ENCODE results near the gene MVD.
"Not testable (repeated sequence)": the region's sequence is repeated elsewhere in the genome, so short reads cannot be mapped to it uniquely, and the experiment has no call there.

DNA sequence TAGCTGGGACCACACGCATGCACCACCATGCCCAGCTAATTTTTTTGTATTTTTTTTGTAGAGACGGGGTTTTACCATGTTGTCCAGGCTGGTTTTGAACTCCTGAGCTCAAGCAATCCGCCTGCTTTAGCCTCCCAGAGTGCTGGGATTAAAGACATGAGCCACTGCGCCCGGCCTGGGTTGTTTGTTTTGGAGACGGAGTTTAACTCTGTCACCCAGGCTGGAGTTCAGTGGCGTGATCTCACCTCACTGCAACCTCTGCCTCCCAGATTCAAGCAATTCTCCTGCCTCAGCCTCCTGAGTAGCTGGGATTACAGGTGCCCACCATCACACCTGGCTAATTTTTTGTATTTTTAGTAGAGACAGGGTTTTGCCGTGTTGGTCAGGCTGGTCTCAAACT is 53.5 kb downstream of the MVD start:
- not testable (repeated sequence) for TF ChIP-seq CTCF (conservative IDR thresholded peaks at IDR 0.05; ENCODE audit: low read depth in 2 of 2); POLR2AphosphoS5 (IDR thresholded peaks at IDR 0.05; ENCODE audit: low read depth); EZH2phosphoT487 (IDR thresholded peaks at IDR 0.05; ENCODE audit: unreplicated experiment); EZH2 (IDR thresholded peaks at IDR 0.05; ENCODE audit: low read depth, unreplicated experiment); ETS1 (IDR thresholded peaks at IDR 0.05); CREB1 (CRISPR knock-in tag; IDR thresholded peaks at IDR 0.05; ENCODE audit: low read depth); REST (IDR thresholded peaks at IDR 0.05; ENCODE audit: unreplicated experiment)

All from GM23338 (cell line).